Activated CD4-positive, CD25-positive, alpha-beta regulatory T cell treated with anti-CD3 and anti-CD28 coated beads, Interleukin-2, amount 50 U/mL, for 24 hours (primary cell): ENCODE results near the gene NXF2B.
"Not testable (repeated sequence)": the region's sequence is repeated elsewhere in the genome, so short reads cannot be mapped to it uniquely, and the experiment has no call there.

ENCODE experiments used
- ATAC-seq, 2 donors: fragments of 150-1000 bp; cut with Tn5 transposase; one replicate each; pipeline ENCODE4 v1.10.0; 2021; ENCODE audit warnings: mild to moderate bottlenecking in 1 of 2, moderate library complexity in 1 of 2

Gene NXF2B, protein sequence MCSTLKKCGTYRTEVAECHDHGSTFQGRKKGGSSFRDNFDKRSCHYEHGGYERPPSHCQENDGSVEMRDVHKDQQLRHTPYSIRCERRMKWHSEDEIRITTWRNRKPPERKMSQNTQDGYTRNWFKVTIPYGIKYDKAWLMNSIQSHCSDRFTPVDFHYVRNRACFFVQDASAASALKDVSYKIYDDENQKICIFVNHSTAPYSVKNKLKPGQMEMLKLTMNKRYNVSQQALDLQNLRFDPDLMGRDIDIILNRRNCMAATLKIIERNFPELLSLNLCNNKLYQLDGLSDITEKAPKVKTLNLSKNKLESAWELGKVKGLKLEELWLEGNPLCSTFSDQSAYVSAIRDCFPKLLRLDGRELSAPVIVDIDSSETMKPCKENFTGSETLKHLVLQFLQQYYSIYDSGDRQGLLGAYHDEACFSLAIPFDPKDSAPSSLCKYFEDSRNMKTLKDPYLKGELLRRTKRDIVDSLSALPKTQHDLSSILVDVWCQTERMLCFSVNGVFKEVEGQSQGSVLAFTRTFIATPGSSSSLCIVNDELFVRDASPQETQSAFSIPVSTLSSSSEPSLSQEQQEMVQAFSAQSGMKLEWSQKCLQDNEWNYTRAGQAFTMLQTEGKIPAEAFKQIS

DNA sequence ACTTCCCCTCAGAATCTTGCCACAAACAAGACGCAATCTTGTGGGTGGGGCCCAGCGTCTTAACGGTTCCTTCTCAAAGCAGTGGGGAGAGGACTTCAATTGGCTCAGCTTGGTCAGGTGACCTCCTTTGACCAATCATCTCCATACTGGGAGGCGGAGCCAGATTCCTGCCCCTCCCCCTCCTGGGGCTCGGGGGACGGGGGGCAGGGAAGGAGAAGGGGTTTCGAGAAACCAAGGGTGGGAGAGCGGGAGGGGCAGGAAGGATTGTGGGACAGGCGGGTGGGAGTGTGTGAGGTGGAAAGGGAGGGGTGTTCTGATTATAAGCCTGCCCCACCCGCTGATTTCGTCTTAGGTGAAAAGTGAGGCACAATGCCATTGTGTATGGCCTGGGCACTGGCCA, at the start of gene NXF2B:
NXF2B (minus strand) TSS at position 101 of the 400 bp plus-strand sequence. CDS start 59,972 bp downstream, outside the sequence.
- ATAC-seq: not testable (repeated sequence)

DNA sequence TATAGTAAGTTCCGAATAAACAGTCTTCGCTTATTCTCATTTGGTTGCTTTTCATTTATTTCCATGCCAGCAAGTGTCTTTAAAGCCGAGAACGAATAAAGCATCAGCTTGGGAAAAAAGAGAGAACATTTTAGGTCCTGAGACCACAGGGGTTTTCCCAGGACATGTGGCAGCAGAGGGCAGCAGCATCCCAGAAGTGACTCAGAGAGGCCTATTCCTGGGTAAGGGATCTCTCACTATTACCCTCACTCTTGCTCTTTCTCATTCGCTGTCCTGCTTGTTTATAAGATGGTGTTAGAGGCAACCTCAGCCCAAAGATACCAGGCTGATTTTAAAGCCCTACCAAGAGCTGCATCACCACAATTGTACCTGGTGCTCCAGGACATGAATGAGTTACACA, 39.0 kb upstream of the NXF2B start:
- not testable (repeated sequence) for ATAC-seq

DNA sequence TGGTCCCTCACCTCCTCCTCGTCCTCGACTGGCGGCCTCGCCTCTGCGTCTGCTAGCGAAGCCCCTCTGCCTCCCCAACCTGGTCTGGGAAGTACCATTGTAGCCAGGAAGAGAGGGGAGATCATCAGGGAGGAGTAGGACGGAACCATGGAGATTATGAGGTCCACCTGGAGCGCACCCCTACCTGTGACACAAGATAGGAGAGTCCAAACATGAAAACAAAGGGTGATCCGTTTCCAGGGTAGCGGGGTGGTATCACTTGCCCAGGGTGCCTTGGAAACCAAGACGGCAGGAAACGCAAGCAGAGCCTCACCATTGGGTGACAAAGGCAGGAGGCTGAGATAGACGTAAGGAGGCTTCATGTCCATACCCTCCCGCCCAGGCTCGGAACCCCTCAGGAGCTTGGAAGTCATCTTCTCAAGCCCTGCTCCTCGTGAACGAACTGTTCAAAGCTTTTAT, 32.0 kb upstream of the NXF2B start, which contains the start of gene TCP11X2:
TCP11X2 (minus strand) TSS at position 51 of the 459 bp plus-strand sequence.
- ATAC-seq: not testable (repeated sequence)

DNA sequence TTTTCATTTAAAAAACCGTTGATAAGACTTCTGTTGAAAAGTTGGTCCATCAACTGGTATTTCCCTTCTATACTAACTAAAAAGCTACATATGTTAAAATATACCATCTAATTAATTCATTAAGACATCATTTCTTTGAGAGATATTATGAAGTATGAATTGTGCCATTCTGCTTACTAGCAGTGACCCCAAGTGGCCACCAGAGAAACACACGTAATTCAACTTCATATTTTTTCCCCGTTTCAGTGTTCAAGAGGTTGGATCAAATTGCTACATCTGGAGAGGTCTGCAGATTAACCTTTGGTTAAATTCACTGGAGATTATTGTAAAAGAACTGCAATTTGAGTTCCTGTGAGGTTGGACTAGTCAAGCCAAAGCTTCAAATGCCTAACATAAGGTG, 30.4 kb upstream of the NXF2B start:
- ATAC-seq: not testable (repeated sequence)

DNA sequence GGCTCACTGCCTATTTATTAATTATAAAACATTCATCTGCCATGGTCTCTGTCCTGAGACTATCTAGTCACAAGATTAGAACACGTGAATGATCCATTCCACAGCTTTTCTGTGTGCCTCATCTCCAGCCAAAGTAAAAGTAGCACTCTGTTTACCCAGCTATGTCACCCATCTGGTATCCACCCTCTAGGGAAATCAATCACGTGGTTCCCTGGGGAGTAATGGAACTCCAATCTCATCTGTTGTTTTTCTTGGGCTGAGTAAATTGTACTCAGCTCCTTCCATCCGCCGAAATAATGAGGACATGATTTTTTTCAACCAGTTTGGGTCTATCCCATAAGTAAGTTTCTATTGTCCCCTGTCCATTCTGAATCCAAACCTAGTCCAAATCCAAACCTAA, 18.8 kb upstream of the NXF2B start:
- not testable (repeated sequence) for ATAC-seq

DNA sequence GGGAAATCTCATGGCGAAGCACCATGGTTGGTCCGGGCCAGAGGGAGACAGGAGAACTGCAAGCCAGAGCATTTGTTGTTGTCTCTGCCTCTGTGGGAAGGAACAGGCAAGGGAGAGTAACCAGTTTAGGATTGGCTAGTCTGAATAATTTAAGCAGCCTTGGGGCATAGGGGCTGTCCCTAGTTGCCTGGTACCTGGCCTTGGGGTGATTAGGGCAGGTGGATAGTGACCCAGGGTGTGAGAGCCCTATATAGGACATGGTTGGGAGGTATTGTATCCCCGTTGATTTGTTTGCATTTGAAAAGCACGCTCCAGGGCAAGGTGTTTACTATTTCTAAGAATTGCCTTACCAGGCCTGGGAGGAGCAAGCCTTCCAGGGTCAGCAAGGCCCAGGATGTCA, 25.3 kb downstream of the NXF2B start:
- not testable (repeated sequence) for ATAC-seq

DNA sequence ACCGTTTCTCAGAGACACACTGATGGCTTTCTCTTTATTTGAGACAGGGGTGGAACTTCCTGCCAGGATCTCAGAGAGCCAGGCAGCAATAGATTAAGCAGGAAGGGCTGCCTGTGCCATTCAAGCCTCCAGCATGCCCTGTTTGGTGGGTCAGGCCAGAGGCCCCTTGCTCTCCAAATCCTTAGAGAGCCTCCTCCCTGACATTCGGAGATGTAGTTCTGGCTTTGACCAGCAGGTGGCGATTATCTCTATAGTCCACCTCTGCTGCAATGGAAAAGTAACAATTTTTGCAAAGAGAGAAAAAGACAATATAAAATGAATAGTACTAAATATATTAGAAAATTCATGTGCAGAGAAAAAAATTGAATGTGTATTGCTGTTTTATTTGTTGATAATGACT, 93.9 kb downstream of the NXF2B start:
- peak in 1 of 2 donors; percentile 7 for ATAC-seq

DNA sequence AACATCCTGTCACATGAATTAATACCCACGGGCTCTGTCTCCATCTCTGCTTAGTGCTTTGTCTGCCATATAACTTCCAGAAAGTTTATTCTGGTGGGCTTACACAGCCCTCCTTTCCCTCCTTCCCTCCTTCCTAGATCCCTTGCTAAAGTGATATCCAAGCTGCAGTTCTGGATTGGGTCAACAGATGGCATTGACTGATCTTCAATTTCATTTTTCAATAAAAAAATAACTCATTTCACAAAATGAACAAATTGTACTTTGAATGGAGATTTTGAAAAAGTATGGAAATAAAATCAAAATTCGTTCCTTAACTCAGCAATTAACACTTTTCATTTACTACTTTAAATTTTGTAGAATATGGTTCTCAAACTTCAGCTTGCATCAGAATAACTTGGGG, 97.9 kb downstream of the NXF2B start:
- no peak for ATAC-seq

DNA sequence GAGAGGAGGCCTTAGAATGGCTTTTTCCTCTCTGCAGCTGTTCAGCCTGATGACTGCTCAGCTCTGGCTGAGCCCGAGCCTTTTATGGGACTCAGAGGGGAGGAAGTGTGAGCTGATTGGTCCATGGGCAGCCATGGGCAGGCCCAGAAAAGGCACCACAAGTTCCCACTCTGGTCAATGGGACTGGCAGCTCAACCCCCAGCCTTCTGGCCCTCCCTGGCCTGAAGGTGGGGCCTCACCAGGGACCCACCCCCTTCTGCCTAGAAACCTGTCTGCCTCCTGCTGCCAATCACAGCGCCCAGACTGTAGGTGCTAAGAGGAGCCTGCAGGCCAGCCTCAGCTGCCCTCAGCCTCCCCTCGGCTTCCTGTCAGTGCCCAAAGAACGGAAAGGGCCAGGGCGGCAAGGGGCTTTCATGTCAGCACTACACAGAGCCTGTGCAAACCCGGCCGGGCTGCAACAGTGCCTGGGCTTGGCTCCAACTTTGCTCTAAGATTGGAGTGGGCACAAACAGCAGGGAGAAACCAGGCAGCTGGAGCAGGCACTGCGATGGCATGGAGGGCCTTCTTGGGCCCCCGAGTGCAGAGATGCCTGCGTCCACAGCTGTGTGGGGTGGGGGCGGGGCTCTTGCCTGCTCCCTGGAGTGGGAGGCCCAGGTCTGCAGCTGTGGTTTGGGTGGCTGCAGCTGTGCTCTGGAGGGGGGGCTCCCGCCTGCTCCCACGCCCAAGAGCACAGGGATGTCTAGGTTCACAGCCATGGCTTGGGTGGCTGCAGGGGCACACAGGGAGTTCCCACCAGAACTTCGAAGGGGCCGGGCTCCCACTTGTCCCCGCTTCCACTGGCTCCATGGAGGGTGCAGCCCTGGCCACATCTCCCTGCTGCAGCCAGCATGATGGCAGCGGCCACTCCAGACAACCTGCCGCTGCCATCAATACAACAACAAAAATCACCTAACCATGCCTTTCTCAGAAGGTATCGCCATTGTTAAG, 100.2 kb downstream of the NXF2B start:
- peak; percentile 71 to 74 for ATAC-seq

DNA sequence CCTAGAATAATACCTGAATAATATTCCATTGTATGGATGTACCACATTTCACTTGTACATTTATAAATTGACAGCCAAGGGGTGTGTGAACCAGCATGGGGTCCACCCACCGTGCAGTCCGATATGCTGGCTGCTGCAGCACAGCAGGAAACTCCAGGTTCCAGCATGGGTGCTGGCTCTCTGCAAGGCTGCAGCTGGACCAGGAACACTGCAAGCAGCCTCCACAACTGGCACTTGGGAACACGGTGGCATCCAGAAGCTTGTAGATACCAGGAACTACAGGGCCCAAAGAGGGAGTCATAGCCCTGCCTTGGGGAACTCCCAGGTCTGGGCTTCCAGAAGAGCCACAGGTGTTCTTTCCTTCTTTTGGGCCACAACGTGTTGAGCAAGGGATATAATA, 101.6 kb downstream of the NXF2B start:
- no peak for ATAC-seq
